Fibroblast of the aortic adventitia (primary cell): ENCODE measurements around the gene UBL7. TPM values are rescaled to one million over a fixed set of nuclear protein-coding genes. Genes with fewer than 3 reads are reported as not detected.
A peak's percentile ranks its signal among the peaks of the same experiment; 100 is the strongest.

Source experiments
- DNase-seq: peaks from one replicate; pipeline ENCODE4 v3.0.0-alpha.2; 2010; ENCODE audit warnings: low read depth
- H3K4me3 ChIP-seq: 2 replicates; pipeline ENCODE4 v1.5.1; 2011; ENCODE audit warnings: low read depth, mild to moderate bottlenecking, control low read depth, low read length, moderate library complexity
- total RNA-seq: library from RNA; depleted of rRNA; stranded (reverse); fragments of >200 nt; gene quantifications from 2 replicates; pipeline ENCODE4 v1.2.3, GENCODE V29; 2012; ENCODE audit warnings: low replicate concordance
- TF ChIP-seq, protein P1 (sequence below): IDR thresholded peaks from 2 replicates; pipeline ENCODE4 v1.5.1; 2011; ENCODE audit warnings: mild to moderate bottlenecking, low read length, control low read depth, inconsistent platforms; ENCODE audit not compliant: insufficient read depth

Gene UBL7
- total RNA-seq, 1 donor: 50.3 TPM

DNA sequence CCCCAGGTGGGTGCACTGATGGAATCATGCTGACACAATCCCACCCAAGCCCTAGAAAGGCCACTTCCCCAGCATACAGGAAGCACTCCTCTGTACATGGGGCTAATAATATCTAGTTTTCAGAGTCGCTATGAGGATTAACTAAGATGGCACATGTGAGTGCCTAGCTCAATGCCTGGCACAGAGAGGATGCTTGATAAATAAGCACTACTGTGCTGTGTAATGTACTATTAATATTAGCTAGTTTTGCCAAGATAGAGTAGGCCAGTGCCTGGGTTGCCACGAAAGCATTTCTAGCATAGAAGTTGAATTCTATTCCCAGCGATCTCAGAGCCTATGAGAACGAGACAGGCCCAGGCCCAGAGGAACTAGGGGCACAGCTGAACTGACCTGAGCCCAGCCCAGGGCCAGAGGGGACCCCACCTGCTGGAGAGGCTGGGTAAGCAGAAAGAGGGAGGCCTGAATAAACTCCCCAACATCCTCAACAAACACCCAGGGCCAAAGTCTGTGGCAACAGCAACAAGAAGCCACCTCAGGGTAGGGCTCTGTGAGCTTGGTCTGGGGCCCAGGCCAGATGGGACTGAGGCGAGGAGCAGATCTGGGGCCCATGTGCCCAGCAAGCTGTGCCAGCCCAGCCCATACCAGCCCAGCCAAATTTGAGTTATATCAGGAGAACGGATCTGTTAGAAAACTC, 19.6 kb downstream of the UBL7 start:
- TF ChIP-seq, protein P1, sequence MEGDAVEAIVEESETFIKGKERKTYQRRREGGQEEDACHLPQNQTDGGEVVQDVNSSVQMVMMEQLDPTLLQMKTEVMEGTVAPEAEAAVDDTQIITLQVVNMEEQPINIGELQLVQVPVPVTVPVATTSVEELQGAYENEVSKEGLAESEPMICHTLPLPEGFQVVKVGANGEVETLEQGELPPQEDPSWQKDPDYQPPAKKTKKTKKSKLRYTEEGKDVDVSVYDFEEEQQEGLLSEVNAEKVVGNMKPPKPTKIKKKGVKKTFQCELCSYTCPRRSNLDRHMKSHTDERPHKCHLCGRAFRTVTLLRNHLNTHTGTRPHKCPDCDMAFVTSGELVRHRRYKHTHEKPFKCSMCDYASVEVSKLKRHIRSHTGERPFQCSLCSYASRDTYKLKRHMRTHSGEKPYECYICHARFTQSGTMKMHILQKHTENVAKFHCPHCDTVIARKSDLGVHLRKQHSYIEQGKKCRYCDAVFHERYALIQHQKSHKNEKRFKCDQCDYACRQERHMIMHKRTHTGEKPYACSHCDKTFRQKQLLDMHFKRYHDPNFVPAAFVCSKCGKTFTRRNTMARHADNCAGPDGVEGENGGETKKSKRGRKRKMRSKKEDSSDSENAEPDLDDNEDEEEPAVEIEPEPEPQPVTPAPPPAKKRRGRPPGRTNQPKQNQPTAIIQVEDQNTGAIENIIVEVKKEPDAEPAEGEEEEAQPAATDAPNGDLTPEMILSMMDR: no peak
- DNase-seq: no peak
- H3K4me3 ChIP-seq: no peak overlapping the region

DNA sequence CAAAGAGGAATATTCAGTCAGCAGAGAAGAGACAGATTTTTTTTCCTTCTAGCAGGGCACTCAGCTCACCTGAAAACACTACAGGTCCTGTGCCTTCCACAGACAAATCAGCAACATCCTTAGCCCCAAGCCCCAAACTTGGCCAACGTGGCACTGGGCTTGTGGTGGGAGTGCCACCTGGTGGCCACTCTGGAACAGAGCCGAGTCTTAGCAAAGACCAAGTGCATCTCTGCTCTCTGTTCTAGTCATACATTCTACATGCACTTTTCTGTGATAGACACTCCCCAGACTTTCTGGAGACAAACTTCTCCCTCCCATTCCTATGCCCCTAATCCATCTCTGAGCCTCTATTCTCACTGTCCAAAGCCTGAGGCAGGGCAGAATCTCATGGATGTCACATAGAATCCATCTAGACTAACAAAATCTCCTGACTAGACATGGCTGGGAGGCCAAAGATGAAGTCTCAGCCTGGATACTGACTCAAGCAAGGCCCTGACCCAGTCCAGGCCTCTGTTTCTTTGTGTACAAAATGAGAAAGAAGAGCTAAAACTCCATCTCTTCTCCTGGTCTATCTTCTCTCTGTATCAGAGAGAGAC, 22.1 kb downstream of the UBL7 start:
- no peak overlapping the region for H3K4me3 ChIP-seq
- TF ChIP-seq, protein P1: peak; percentile 93
- peak; percentile 82 for DNase-seq

DNA sequence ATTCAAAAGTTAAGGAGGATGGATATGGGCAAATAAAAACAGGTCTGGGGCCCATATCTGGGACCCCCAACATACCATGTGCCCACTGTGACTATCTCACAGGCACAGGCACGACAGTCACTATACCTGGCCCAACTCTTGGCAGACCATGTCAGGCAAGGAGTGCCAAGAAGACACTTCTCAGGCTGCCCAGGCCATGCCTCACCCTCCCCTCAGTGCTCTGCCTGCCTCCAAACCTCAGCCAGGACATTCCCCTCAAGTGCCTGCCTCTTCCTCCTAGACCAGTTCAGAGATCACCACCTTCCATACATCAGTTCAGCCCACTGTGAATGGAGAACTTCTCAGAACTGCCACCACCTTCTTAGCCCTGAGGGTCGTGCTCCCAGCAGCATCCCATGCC, 22.8 kb downstream of the UBL7 start:
- no peak for DNase-seq
- H3K4me3 ChIP-seq: no peak overlapping the region
- TF ChIP-seq, protein P1: no peak

DNA sequence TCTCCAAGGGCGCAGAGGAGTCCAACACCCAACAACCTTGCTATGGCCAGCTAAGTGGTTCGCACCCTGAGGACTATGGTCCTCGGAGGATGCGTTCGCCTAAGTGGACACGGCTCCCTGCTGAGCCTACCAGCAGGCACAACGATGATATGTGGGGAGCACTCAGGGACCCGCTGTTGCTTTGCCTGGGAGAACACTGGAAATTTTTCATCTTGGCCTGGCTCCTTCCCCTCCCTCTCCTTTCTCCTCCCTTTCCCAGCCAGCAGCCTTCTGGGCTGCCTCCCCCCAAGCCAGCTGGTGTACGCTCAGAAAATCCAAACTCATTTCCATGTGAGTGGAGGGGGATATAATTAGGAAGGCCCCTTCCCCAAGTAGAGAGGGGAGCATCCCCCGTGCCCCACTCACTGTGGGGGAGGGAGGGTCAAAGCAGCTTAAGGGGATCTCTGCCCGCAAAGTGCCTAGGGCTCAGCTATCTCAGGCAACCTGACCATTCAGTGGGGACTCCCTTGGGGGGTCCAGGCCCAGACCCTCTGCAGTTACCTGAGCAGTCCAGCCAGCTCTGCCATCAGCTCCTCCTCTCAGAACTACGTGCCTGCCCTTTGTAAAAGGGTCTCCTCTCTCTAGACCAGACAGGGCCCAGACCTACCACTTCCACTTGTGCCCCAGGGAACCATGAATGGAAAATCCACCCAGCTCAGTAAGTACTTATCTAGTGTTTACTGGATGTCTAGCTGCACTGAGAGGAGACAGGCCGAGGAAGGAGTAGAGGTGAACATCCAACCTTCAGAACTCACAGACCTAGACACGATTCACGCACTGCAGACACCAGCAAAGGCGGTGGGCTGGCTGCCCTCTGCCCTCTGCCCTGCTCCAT, 26.5 kb downstream of the UBL7 start:
- DNase-seq: no peak

DNA sequence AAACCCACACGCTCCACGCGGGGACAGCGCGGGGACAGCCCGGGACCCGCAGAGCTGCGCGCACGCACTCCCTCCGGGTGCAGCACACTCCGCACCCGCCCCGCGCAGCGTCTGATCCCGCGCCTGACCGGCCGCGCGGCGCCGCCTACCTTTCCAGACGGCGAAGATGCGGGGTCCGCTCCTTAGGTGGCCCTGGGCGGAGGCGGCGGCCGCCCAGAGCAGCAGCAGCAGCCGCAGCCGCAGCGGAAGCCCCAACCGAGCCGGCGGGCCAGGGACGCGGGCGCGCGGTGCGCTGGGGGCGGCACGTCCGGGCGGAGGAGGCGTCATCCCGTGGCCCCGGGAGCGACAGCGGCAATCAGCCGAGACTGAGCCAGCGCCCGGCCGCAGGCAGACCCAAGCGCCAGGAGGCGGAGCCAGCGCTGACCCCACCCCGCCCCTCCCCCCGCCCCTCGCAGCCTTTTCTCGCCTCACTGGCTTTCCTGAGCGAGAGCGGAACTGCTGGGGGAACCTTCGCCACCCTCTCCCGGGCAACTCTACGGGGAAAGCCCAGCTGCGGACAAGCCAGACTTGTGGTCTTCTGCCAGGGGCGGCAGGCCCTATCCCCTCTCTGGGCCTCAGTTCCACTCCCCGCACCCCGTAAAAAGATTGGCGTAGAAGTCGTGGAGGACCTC, 27.2 kb downstream of the UBL7 start, which contains the start of gene SEMA7A:
Gene SEMA7A (minus strand): TSS at position 367 of the 671 bp plus-strand sequence. CDS start 40 bp downstream, at position 327.
- TF ChIP-seq, protein P1: no peak
- peak; percentile 69 for DNase-seq
- H3K4me3 ChIP-seq: peak within 1 kb of the TSS; percentile 81

More for the DNA sequence above, 26.5 kb downstream of the UBL7 start:
- TF ChIP-seq, protein P1: no peak
- peak overlapping the region; percentile 81 for H3K4me3 ChIP-seq

DNA sequence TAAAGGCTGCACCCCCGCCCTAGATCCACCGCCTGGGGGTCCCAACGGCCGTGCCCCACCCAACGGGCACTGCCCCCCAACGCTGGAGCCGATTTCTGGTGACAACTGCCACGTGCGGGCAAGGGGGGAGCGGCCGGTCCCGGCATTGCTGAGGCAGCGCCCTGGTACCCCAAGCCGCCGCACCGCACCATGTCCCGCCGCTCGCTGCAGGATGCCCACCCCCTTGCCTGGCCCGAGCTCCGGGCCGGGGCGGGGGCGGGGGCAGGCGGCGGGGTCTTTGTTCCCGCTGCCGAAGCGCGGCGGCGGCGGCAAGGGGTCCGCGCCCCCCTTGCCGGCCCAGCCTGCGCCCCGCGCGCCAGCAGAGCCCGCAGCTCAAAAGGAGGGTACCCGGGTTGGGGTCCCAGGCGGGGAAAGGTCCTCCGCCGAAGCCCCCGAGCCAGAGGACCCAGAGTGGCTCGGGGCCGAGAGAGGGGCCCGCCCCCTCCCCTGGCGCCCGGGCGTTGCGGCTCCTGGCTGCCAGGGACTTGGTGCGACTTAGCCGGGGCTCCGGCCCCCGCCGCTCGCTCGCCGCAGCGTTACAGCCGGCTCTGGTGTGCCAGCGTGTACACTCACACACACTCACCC, 27.9 kb downstream of the UBL7 start:
- DNase-seq: no peak
- H3K4me3 ChIP-seq: peak overlapping the region; percentile 81
- TF ChIP-seq, protein P1: no peak
